ENCODE measurements around the gene PCDH12.

- TF ChIP-seq CTCF (IDR thresholded peaks at IDR 0.05) (no peak), POLR2A (IDR thresholded peaks at IDR 0.05) (no peak)
Observed at GRCh38 chr5:141950207-141951005, 7.6 kb downstream of the PCDH12 start.
